Right ventricle myocardium inferior (tissue), 1 donor: ENCODE results near the gene LPCAT1. TPM values are rescaled to one million over a fixed set of nuclear protein-coding genes. Genes with fewer than 3 reads are reported as not detected.
"Not testable (repeated sequence)": the region's sequence is repeated elsewhere in the genome, so short reads cannot be mapped to it uniquely, and the experiment has no call there.

Experiments
- ATAC-seq: fragments of 200-7000 bp; cut with Tn5 transposase; one replicate; pipeline ENCODE4 v1.9.1; 2020; ENCODE audit warnings: mild to moderate bottlenecking, moderate library complexity
- DNase-seq: peaks from one replicate; pipeline ENCODE4 v3.0.0; 2021; ENCODE audit errors: missing footprints
- intact Hi-C: fragments of 100-400 bp; cut with DNase I; formaldehyde crosslinking; loops from one replicate; pipeline ENCODE4 v1.11.0; 2022
- total RNA-seq: library from RNA; stranded (reverse); fragmentation: NEBNext Ultra II Directional; extraction: Animal tissue kit (Norgen Biotek cat#: 25700); gene quantifications from one replicate; pipeline ENCODE4 v1.2.1, GENCODE V29; 2021
- donor health status: DM: no; HTN: yes; CAD: no; lungs with severe emphysema.

LPCAT1 gene
- total RNA-seq, 1 donor from 2014 or later: 13.4 TPM

- DNase-seq (peak; percentile 27), ATAC-seq (no peak)
- intact Hi-C loops: no loop called here
These were observed 59.2 kb downstream of the LPCAT1 start for GRCh38 chr5:1464511-1464910.

GRCh38 chr5:1464096-1464446 is 59.7 kb downstream of the LPCAT1 start:
- peak; percentile 43 for DNase-seq
- no peak for ATAC-seq
- intact Hi-C loops: no loop called here

GRCh38 chr5:1463326-1464095 is 60.2 kb downstream of the LPCAT1 start:
- no peak for ATAC-seq
- intact Hi-C loops: no loop called here
- peak; percentile 26 for DNase-seq

- DNase-seq (peak; percentile 60), ATAC-seq (no peak)
- intact Hi-C loops: no loop called here
These were observed 61.4 kb downstream of the LPCAT1 start for GRCh38 chr5:1462358-1462757.

- DNase-seq (peak; percentile 15), ATAC-seq (no peak)
- intact Hi-C loops: no loop called here
These were observed 62.4 kb downstream of the LPCAT1 start for GRCh38 chr5:1461396-1461795.

GRCh38 chr5:1460054-1460682 is 63.6 kb downstream of the LPCAT1 start:
- DNase-seq (peak; percentile 45), ATAC-seq (no peak)
- intact Hi-C loops: no loop called here

- DNase-seq, ATAC-seq, intact Hi-C loops: not testable (repeated sequence)
These were observed 64.3 kb downstream of the LPCAT1 start for GRCh38 chr5:1459435-1459834.

GRCh38 chr5:1456110-1456881 is 67.5 kb downstream of the LPCAT1 start:
- ATAC-seq, intact Hi-C loops, DNase-seq: not testable (repeated sequence)

- no peak for DNase-seq
These were observed 70.1 kb downstream of the LPCAT1 start for GRCh38 chr5:1453613-1454012.

GRCh38 chr5:1449081-1449630 is 74.6 kb downstream of the LPCAT1 start:
- ATAC-seq (no peak), DNase-seq (no peak)
- intact Hi-C loops: no loop called here

More at GRCh38 chr5:1453613-1454012, 70.1 kb downstream of the LPCAT1 start:
- ATAC-seq: no peak
- intact Hi-C loops: no loop called here

GRCh38 chr5:1448511-1449011 is 75.2 kb downstream of the LPCAT1 start:
- ATAC-seq (no peak), DNase-seq (peak; percentile 60)
- intact Hi-C loops: no loop called here

- intact Hi-C loops: no loop called here
- ATAC-seq: no peak
- DNase-seq: no peak
These were observed 75.9 kb downstream of the LPCAT1 start for GRCh38 chr5:1447671-1448361.

GRCh38 chr5:1446602-1447343 is 77.0 kb downstream of the LPCAT1 start:
- DNase-seq: no peak
- no peak for ATAC-seq
- intact Hi-C loops: no loop called here

- no peak for DNase-seq
- intact Hi-C loops: no loop called here
- ATAC-seq: no peak
These were observed 77.8 kb downstream of the LPCAT1 start for GRCh38 chr5:1445689-1446601.

GRCh38 chr5:1445313-1445688 is 78.5 kb downstream of the LPCAT1 start, which contains the start of gene SLC6A3:
Gene SLC6A3 (minus strand): TSS chr5:1445440. CDS start chr5:1443197, 2,243 bp downstream.
- ATAC-seq: peak; percentile 31
- no peak for DNase-seq

GRCh38 chr5:1444361-1445189 is 79.2 kb downstream of the LPCAT1 start:
- DNase-seq: no peak
- ATAC-seq: no peak
- intact Hi-C loops: no loop called here

More at GRCh38 chr5:1445313-1445688, 78.5 kb downstream of the LPCAT1 start, which contains the start of gene SLC6A3:
- intact Hi-C loops: no loop called here
